CD14-positive monocyte (primary cell): ENCODE results near the gene CIAO2A. TPM values are rescaled to one million over a fixed set of nuclear protein-coding genes. Genes with fewer than 3 reads are reported as not detected.

Source experiments
- DNase-seq, 3 donors: peaks; one replicate each; pipeline ENCODE4 v3.0.0-alpha.2; 2011 to 2022
- H2AFZ ChIP-seq: 2 replicates; pipeline ENCODE4 v1.6.0; 2012; ENCODE audit warnings: mild to moderate bottlenecking, low read depth, low read length, inconsistent platforms; ENCODE audit not compliant: insufficient read depth, poor library complexity, severe bottlenecking
- H3K27ac ChIP-seq, 2 donors: 1 replicate in 1 of 2; 2 replicates in 1 of 2; pipeline ENCODE4 v1.5.1; 2012 to 2013; ENCODE audit warnings: low read length in 2 of 2, control low read depth in 1 of 2, inconsistent platforms in 1 of 2, low read depth in 1 of 2, mild to moderate bottlenecking in 1 of 2
- H3K27me3 ChIP-seq, 2 donors: one replicate each; pipeline versions ENCODE4 v1.6.0 to v1.6.1; 2011 to 2013; ENCODE audit warnings: low read length in 2 of 2; ENCODE audit not compliant: control insufficient read depth in 2 of 2, insufficient read depth in 2 of 2
- H3K36me3 ChIP-seq, 2 donors: replicated peaks in 1 of 2; 1 replicate in 1 of 2; 2 replicates in 1 of 2; pipeline versions ENCODE4 v1.5.1 to v1.6.1; 2012 to 2013; ENCODE audit warnings: low read length in 2 of 2, control low read depth in 1 of 2, inconsistent platforms in 1 of 2, mild to moderate bottlenecking in 1 of 2; ENCODE audit not compliant: insufficient read depth in 2 of 2, control insufficient read depth in 1 of 2
- H3K4me1 ChIP-seq, 2 donors: 1 replicate in 1 of 2; 2 replicates in 1 of 2; pipeline versions ENCODE4 v1.5.1 to v1.6.1; 2012 to 2013; ENCODE audit warnings: low read length in 2 of 2, control low read depth in 1 of 2, inconsistent platforms in 1 of 2, mild to moderate bottlenecking in 1 of 2, moderate library complexity in 1 of 2; ENCODE audit not compliant: insufficient read depth in 2 of 2, control insufficient read depth in 1 of 2
- H3K4me2 ChIP-seq: replicated peaks from 2 replicates; pipeline ENCODE3; 2012; ENCODE audit warnings: low read length, moderate library complexity, mild to moderate bottlenecking; ENCODE audit not compliant: poor library complexity, severe bottlenecking; ENCODE audit errors: extremely low read depth
- H3K4me3 ChIP-seq, 3 experiments: fragments of 200-600 bp in 1 of 3; sonication (generic) in 1 of 3; replicated peaks in 1 of 3; 1 replicate in 2 of 3; 2 replicates in 1 of 3; pipeline ENCODE4 v1.5.1; 2011 to 2013; ENCODE audit warnings: low read length in 3 of 3, mild to moderate bottlenecking in 3 of 3, control low read depth in 2 of 3, low read depth in 2 of 3, inconsistent platforms in 1 of 3, moderate library complexity in 1 of 3
- H3K79me2 ChIP-seq: 2 replicates; pipeline ENCODE4 v1.6.0; 2012; ENCODE audit warnings: mild to moderate bottlenecking, control low read depth, inconsistent platforms, low read length, moderate library complexity; ENCODE audit not compliant: insufficient read depth
- H3K9ac ChIP-seq: 2 replicates; pipeline ENCODE4 v1.6.0; 2017; ENCODE audit warnings: low read length, mild to moderate bottlenecking; ENCODE audit not compliant: insufficient read depth, poor library complexity, severe bottlenecking
- H3K9me3 ChIP-seq, 2 donors: replicated peaks in 1 of 2; 1 replicate in 1 of 2; 2 replicates in 1 of 2; pipeline versions ENCODE4 v1.5.1 to v1.6.1; 2012 to 2013; ENCODE audit warnings: low read length in 2 of 2, control low read depth in 1 of 2; ENCODE audit not compliant: control insufficient read depth in 1 of 2, insufficient read depth in 1 of 2
- H4K20me1 ChIP-seq: 2 replicates; pipeline ENCODE4 v1.6.0; 2012; ENCODE audit warnings: mild to moderate bottlenecking, low read length, control low read depth, moderate library complexity; ENCODE audit not compliant: insufficient read depth
- H3K27ac Mint-ChIP-seq, 7 donors: one replicate each; pipeline ENCODE4 v1.8.0; 2020; ENCODE audit warnings: mild to moderate bottlenecking in 7 of 7, mixed read lengths in 7 of 7, moderate library complexity in 6 of 7, inconsistent platforms in 2 of 7
- H3K27me3 Mint-ChIP-seq, 3 donors: one replicate each; pipeline ENCODE4 v1.8.0; 2021 to 2022; ENCODE audit warnings: low read depth in 3 of 3, mild to moderate bottlenecking in 3 of 3, mixed read lengths in 3 of 3, moderate library complexity in 3 of 3, inconsistent platforms in 1 of 3
- H3K36me3 Mint-ChIP-seq, 2 donors: one replicate each; pipeline ENCODE4 v1.8.0; 2020; ENCODE audit warnings: mixed read lengths in 2 of 2, inconsistent platforms in 1 of 2, mild to moderate bottlenecking in 1 of 2
- H3K4me1 Mint-ChIP-seq: one replicate; pipeline ENCODE4 v1.8.0; 2020; ENCODE audit warnings: mild to moderate bottlenecking, mixed read lengths
- H3K4me3 Mint-ChIP-seq, 2 donors: one replicate each; pipeline ENCODE4 v1.8.0; 2020; ENCODE audit warnings: mild to moderate bottlenecking in 2 of 2, mixed read lengths in 2 of 2, moderate library complexity in 1 of 2
- H3K9me3 Mint-ChIP-seq, 7 donors: one replicate each; pipeline ENCODE4 v1.8.0; 2020 to 2022; ENCODE audit warnings: mixed read lengths in 7 of 7, mild to moderate bottlenecking in 6 of 7, moderate library complexity in 6 of 7, inconsistent platforms in 2 of 7
- CTCF ChIP-seq: fragments of 200-600 bp; IDR thresholded peaks from one replicate; pipeline ENCODE4 v1.8.0; 2022; ENCODE audit warnings: antibody characterized with exemption, mild to moderate bottlenecking
- WGBS: methylation state at CpG from one replicate; pipeline ENCODE4 v1.1.5; 2013; ENCODE audit warnings: missing lambda C conversion rate; ENCODE audit not compliant: insufficient coverage; 5-methylcytosine and 5-hydroxymethylcytosine counted together
- intact Hi-C, 2 donors: fragments of 100-400 bp; cut with micrococcal nuclease; formaldehyde crosslinking; loops; one replicate each; pipeline versions ENCODE4 v1.15.0 to v1.15.1; 2023
- polyA plus RNA-seq, 3 donors: library from polyadenylated mRNA; depleted of rRNA in 1 of 3; unstranded in 2 of 3; stranded (reverse) in 1 of 3; fragments of 300-500 nt in 2 of 3; fragments of >200 nt in 1 of 3; fragmentation: Illumina TruSeq in 2 of 3; gene quantifications; 1 replicate in 2 of 3; 2 replicates in 1 of 3; pipeline ENCODE4 v1.2.3, GENCODE V29; 2012 to 2021

The CIAO2A gene
- polyA plus RNA-seq, 3 donors = 98.2 to 265 (median 261) TPM

GRCh38 chr15:64117759-64118487 is 24.3 kb upstream of the CIAO2A start:
- Histone ChIP-seq H4K20me1 (peaks cover 78% of the 10 kb centered on the region), H3K9me3 (no peaks in the 10 kb centered on the region), H3K27me3 (no peaks in the 10 kb centered on the region), H3K4me3 (no peak overlapping the region), H3K4me1 (peaks cover 10 to 11% of the 10 kb centered on the region in 2 donors), H3K36me3 (peaks cover 89 to 99% of the 10 kb centered on the region in 2 donors), H3K4me2 (no peak overlapping the region), H3K79me2 (peaks cover 49% of the 10 kb centered on the region), H3K9ac (no peak overlapping the region), H2AFZ (no peak overlapping the region), H3K27ac (no peak overlapping the region)
- no peaks in the 10 kb centered on the region for H3K9me3 Mint-ChIP-seq
- H3K27me3 Mint-ChIP-seq = no peaks in the 10 kb centered on the region
- peaks cover 77 to 88% of the 10 kb centered on the region in 2 donors for H3K36me3 Mint-ChIP-seq
- H3K4me1 Mint-ChIP-seq = peaks cover 15% of the 10 kb centered on the region
- intact Hi-C loops = no loop called here
- TF ChIP-seq CTCF = no peak
- no peak overlapping the region for H3K27ac Mint-ChIP-seq
- no peak overlapping the region for H3K4me3 Mint-ChIP-seq
- DNase-seq = no peak
- WGBS = 100% methylated on average over 2 of the region's 5 CpGs

GRCh38 chr15:64112904-64113303 is 19.3 kb upstream of the CIAO2A start:
- H3K4me2 ChIP-seq = peak overlapping the region; percentile 57
- no CpG with 5 or more reads among the region's 1 CpG for WGBS
- H3K27ac Mint-ChIP-seq = peak overlapping the region; percentile 81 to 94 (median 90)
- H3K9me3 Mint-ChIP-seq = no peaks in the 10 kb centered on the region
- H3K9me3 ChIP-seq = no peaks in the 10 kb centered on the region
- TF ChIP-seq CTCF = no peak
- H3K4me1 Mint-ChIP-seq = peaks cover 54% of the 10 kb centered on the region
- H3K9ac ChIP-seq = peak overlapping the region; percentile 12
- H4K20me1 ChIP-seq = peaks cover 89% of the 10 kb centered on the region
- H3K4me3 Mint-ChIP-seq = peak overlapping the region in 1 of 2 donors; percentile 75
- H3K27me3 ChIP-seq = no peaks in the 10 kb centered on the region
- peak; percentile 38 to 75 (median 55) for DNase-seq
- H3K4me3 ChIP-seq = peak overlapping the region in 1 of 3 experiments; percentile 44
- H3K27ac ChIP-seq = peak overlapping the region; percentile 62 to 90
- H3K36me3 ChIP-seq = peaks cover 41 to 49% of the 10 kb centered on the region in 2 donors
- peaks cover 96% of the 10 kb centered on the region for H3K79me2 ChIP-seq
- no peaks in the 10 kb centered on the region for H3K27me3 Mint-ChIP-seq
- peaks cover 38 to 45% of the 10 kb centered on the region in 2 donors for H3K4me1 ChIP-seq
- intact Hi-C loops = loop anchor here in 1 of 2 donors (2.0 kb wide), 1 partner anchor 16 kb away; no protein-coding TSS in a partner anchor
- H2AFZ ChIP-seq = no peak overlapping the region
- H3K36me3 Mint-ChIP-seq = peaks cover 35 to 43% of the 10 kb centered on the region in 2 donors
